ENCODE data around the gene TUSC1. TPM values are rescaled to one million over a fixed set of nuclear protein-coding genes. Genes with fewer than 3 reads are reported as not detected.

The TUSC1 gene
- total RNA-seq (not detected), polyA plus RNA-seq (not detected)

GRCh38 chr9:25678147-25678666 lies at the start of gene TUSC1:
Gene TUSC1 (minus strand): TSS chr9:25678444. CDS start chr9:25678312, 132 bp downstream.
- peak in 1 of 5 donors; percentile 3 for DNase-seq
- peaks cover 2 to 25% (median 16%) of the 10 kb centered on the region in 5 donors for H3K9me3 Mint-ChIP-seq
- no peak within 1 kb of the TSS for H3K27ac ChIP-seq (ENCODE audit: low read depth, low read length)
- no peaks in the 10 kb centered on the region for H3K36me3 Mint-ChIP-seq
- ChIA-PET CTCF (no interaction called here), POLR2A (no interaction called here)
- peak within 1 kb of the TSS in 1 of 7 donors; percentile 23 for H3K4me3 Mint-ChIP-seq
- no peak within 1 kb of the TSS for H3K27ac Mint-ChIP-seq
- no peaks in the 10 kb centered on the region for H3K4me1 ChIP-seq (ENCODE audit: insufficient read depth, low read length)
- peaks cover 0 to 4% (median 0%) of the 10 kb centered on the region in 3 donors for H3K4me1 Mint-ChIP-seq
- no peak within 1 kb of the TSS for H3K4me3 ChIP-seq (ENCODE audit: low read length)
- H3K9me3 ChIP-seq (ENCODE audit: low read length) = no peaks in the 10 kb centered on the region
- H3K36me3 ChIP-seq (ENCODE audit: insufficient read depth, low read length) = no peaks in the 10 kb centered on the region
- no peaks in the 10 kb centered on the region for H3K27me3 ChIP-seq (ENCODE audit: insufficient read depth, low read length, poor library complexity, severe bottlenecking)
- peaks cover 9 to 10% of the 10 kb centered on the region in 2 donors for H3K27me3 Mint-ChIP-seq

GRCh38 chr9:25726871-25727410 lies 48.7 kb upstream of the TUSC1 start:
- no peaks in the 10 kb centered on the region for H3K4me1 Mint-ChIP-seq

DNA sequence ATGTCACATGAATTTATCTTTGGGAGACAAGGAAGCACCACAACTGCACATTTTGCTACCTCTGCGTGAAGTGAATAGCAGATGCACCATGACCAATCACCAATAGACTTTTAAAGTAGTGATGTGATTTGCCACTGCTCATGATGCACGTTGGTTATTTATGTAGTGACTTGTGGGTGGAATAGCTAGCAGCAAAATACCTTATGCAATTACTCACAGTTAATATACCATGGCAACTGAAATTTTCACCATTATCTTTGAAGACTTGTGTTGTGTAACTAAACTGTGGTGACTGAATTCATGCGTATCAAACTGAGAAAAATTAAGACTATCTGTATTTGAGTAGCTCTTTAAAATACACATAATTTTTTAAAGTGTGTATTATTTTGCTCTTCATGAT lies 46.2 kb upstream of the TUSC1 start:
- no peaks in the 10 kb centered on the region for H3K4me1 ChIP-seq (ENCODE audit: insufficient read depth, low read length)
- Mint-ChIP-seq H3K27ac (no peak overlapping the region), H3K4me3 (no peak overlapping the region), H3K9me3 (peaks cover 4 to 28% (median 6%) of the 10 kb centered on the region in 5 donors), H3K36me3 (no peaks in the 10 kb centered on the region), H3K27me3 (no peaks in the 10 kb centered on the region), H3K4me1 (no peaks in the 10 kb centered on the region)
- no peaks in the 10 kb centered on the region for H3K9me3 ChIP-seq (ENCODE audit: low read length)
- H3K27me3 ChIP-seq (ENCODE audit: insufficient read depth, low read length, poor library complexity, severe bottlenecking) = no peaks in the 10 kb centered on the region
- DNase-seq = no peak
- no peak overlapping the region for H3K4me3 ChIP-seq (ENCODE audit: low read length)
- H3K27ac ChIP-seq (ENCODE audit: low read depth, low read length) = no peak overlapping the region
- ChIA-PET CTCF (no interaction called here), POLR2A (no interaction called here)
- H3K36me3 ChIP-seq (ENCODE audit: insufficient read depth, low read length) = no peaks in the 10 kb centered on the region

More at GRCh38 chr9:25726871-25727410, 48.7 kb upstream of the TUSC1 start:
- H3K4me3 Mint-ChIP-seq = no peak overlapping the region
- no peaks in the 10 kb centered on the region for H3K36me3 Mint-ChIP-seq
- Histone ChIP-seq H3K4me1 (ENCODE audit: insufficient read depth, low read length) (no peaks in the 10 kb centered on the region), H3K27me3 (ENCODE audit: insufficient read depth, low read length, poor library complexity, severe bottlenecking) (no peaks in the 10 kb centered on the region), H3K36me3 (ENCODE audit: insufficient read depth, low read length) (no peaks in the 10 kb centered on the region), H3K4me3 (ENCODE audit: low read length) (no peak overlapping the region), H3K9me3 (ENCODE audit: low read length) (no peaks in the 10 kb centered on the region), H3K27ac (ENCODE audit: low read depth, low read length) (no peak overlapping the region)
- no peaks in the 10 kb centered on the region for H3K27me3 Mint-ChIP-seq
- H3K9me3 Mint-ChIP-seq = peaks cover 3 to 26% (median 10%) of the 10 kb centered on the region in 5 donors
- ChIA-PET CTCF (no interaction called here), POLR2A (no interaction called here)
- no peak overlapping the region for H3K27ac Mint-ChIP-seq
- DNase-seq = no peak

GRCh38 chr9:25716220-25716872 lies 38.1 kb upstream of the TUSC1 start:
- no peak overlapping the region for H3K4me3 Mint-ChIP-seq
- H3K36me3 Mint-ChIP-seq = no peaks in the 10 kb centered on the region
- no peaks in the 10 kb centered on the region for H3K27me3 Mint-ChIP-seq
- Histone ChIP-seq H3K27ac (ENCODE audit: low read depth, low read length) (no peak overlapping the region), H3K9me3 (ENCODE audit: low read length) (no peaks in the 10 kb centered on the region), H3K4me1 (ENCODE audit: insufficient read depth, low read length) (no peaks in the 10 kb centered on the region), H3K36me3 (ENCODE audit: insufficient read depth, low read length) (no peaks in the 10 kb centered on the region), H3K4me3 (ENCODE audit: low read length) (no peak overlapping the region), H3K27me3 (ENCODE audit: insufficient read depth, low read length, poor library complexity, severe bottlenecking) (no peaks in the 10 kb centered on the region)
- CTCF ChIA-PET = no interaction called here
- no peaks in the 10 kb centered on the region for H3K4me1 Mint-ChIP-seq
- no peak for DNase-seq
- peaks cover 8 to 48% (median 11%) of the 10 kb centered on the region in 5 donors for H3K9me3 Mint-ChIP-seq
- POLR2A ChIA-PET = no interaction called here
- no peak overlapping the region for H3K27ac Mint-ChIP-seq

- no peak overlapping the region for H3K4me3 Mint-ChIP-seq
- H3K27me3 Mint-ChIP-seq = no peaks in the 10 kb centered on the region
- Histone ChIP-seq H3K4me1 (ENCODE audit: insufficient read depth, low read length) (no peaks in the 10 kb centered on the region), H3K9me3 (ENCODE audit: low read length) (no peaks in the 10 kb centered on the region), H3K27ac (ENCODE audit: low read depth, low read length) (no peak overlapping the region), H3K27me3 (ENCODE audit: insufficient read depth, low read length, poor library complexity, severe bottlenecking) (no peaks in the 10 kb centered on the region), H3K4me3 (ENCODE audit: low read length) (no peak overlapping the region), H3K36me3 (ENCODE audit: insufficient read depth, low read length) (no peaks in the 10 kb centered on the region)
- no peaks in the 10 kb centered on the region for H3K4me1 Mint-ChIP-seq
- DNase-seq = no peak
- POLR2A ChIA-PET = no interaction called here
- H3K27ac Mint-ChIP-seq = no peak overlapping the region
- H3K36me3 Mint-ChIP-seq = no peaks in the 10 kb centered on the region
- CTCF ChIA-PET = no interaction called here
- H3K9me3 Mint-ChIP-seq = peaks cover 2 to 25% (median 3%) of the 10 kb centered on the region in 5 donors
These were observed 31.7 kb upstream of the TUSC1 start for GRCh38 chr9:25709941-25710340.

- Mint-ChIP-seq H3K9me3 (peaks cover 0 to 23% (median 5%) of the 10 kb centered on the region in 5 donors), H3K4me3 (no peak overlapping the region), H3K27ac (no peak overlapping the region), H3K27me3 (no peaks in the 10 kb centered on the region), H3K4me1 (no peaks in the 10 kb centered on the region), H3K36me3 (no peaks in the 10 kb centered on the region)
- Histone ChIP-seq H3K4me1 (ENCODE audit: insufficient read depth, low read length) (no peaks in the 10 kb centered on the region), H3K4me3 (ENCODE audit: low read length) (no peak overlapping the region), H3K27me3 (ENCODE audit: insufficient read depth, low read length, poor library complexity, severe bottlenecking) (no peaks in the 10 kb centered on the region), H3K9me3 (ENCODE audit: low read length) (no peaks in the 10 kb centered on the region), H3K27ac (ENCODE audit: low read depth, low read length) (no peak overlapping the region), H3K36me3 (ENCODE audit: insufficient read depth, low read length) (no peaks in the 10 kb centered on the region)
- POLR2A ChIA-PET = no interaction called here
- CTCF ChIA-PET = no interaction called here
- DNase-seq = no peak
These were observed 26.6 kb upstream of the TUSC1 start for GRCh38 chr9:25704800-25705199.

- Mint-ChIP-seq H3K9me3 (peaks cover 0 to 23% (median 5%) of the 10 kb centered on the region in 5 donors), H3K36me3 (no peaks in the 10 kb centered on the region), H3K27ac (no peak overlapping the region), H3K4me1 (no peaks in the 10 kb centered on the region), H3K27me3 (no peaks in the 10 kb centered on the region), H3K4me3 (no peak overlapping the region)
- Histone ChIP-seq H3K27ac (ENCODE audit: low read depth, low read length) (no peak overlapping the region), H3K9me3 (ENCODE audit: low read length) (no peaks in the 10 kb centered on the region), H3K4me1 (ENCODE audit: insufficient read depth, low read length) (no peaks in the 10 kb centered on the region), H3K27me3 (ENCODE audit: insufficient read depth, low read length, poor library complexity, severe bottlenecking) (no peaks in the 10 kb centered on the region), H3K36me3 (ENCODE audit: insufficient read depth, low read length) (no peaks in the 10 kb centered on the region), H3K4me3 (ENCODE audit: low read length) (no peak overlapping the region)
- DNase-seq = no peak
- ChIA-PET CTCF (no interaction called here), POLR2A (no interaction called here)
These were observed 25.6 kb upstream of the TUSC1 start for GRCh38 chr9:25703701-25704357.

GRCh38 chr9:25702536-25702935 lies 24.3 kb upstream of the TUSC1 start:
- Histone ChIP-seq H3K27me3 (ENCODE audit: insufficient read depth, low read length, poor library complexity, severe bottlenecking) (no peaks in the 10 kb centered on the region), H3K4me3 (ENCODE audit: low read length) (no peak overlapping the region), H3K4me1 (ENCODE audit: insufficient read depth, low read length) (no peaks in the 10 kb centered on the region), H3K27ac (ENCODE audit: low read depth, low read length) (no peak overlapping the region), H3K9me3 (ENCODE audit: low read length) (no peaks in the 10 kb centered on the region), H3K36me3 (ENCODE audit: insufficient read depth, low read length) (no peaks in the 10 kb centered on the region)
- DNase-seq = no peak
- Mint-ChIP-seq H3K27me3 (no peaks in the 10 kb centered on the region), H3K9me3 (peaks cover 0 to 23% (median 5%) of the 10 kb centered on the region in 5 donors), H3K27ac (no peak overlapping the region), H3K4me3 (no peak overlapping the region), H3K4me1 (no peaks in the 10 kb centered on the region), H3K36me3 (no peaks in the 10 kb centered on the region)
- CTCF ChIA-PET = no interaction called here
- POLR2A ChIA-PET = no interaction called here

All from CD8-positive, alpha-beta memory T cell (primary cell).